ENCODE measurements around the gene LAMA4. TPM values are rescaled to one million over a fixed set of nuclear protein-coding genes. Genes with fewer than 3 reads are reported as not detected.

LAMA4 gene
- total and polyA plus RNA-seq, 9 donors = 29.0 to 92.8 (median 42.5) TPM

- no peaks in the 10 kb centered on the region for H3K27me3 ChIP-seq
- H3K4me3 ChIP-seq = no peak overlapping the region
- no peaks in the 10 kb centered on the region for H3K36me3 ChIP-seq
- TF ChIP-seq CTCF (IDR thresholded peaks at IDR 0.05) (no peak), POLR2A (IDR thresholded peaks at IDR 0.05) (no peak), EP300 (IDR thresholded peaks at IDR 0.05) (no peak)
- DNase-seq = no peak
- H3K9me3 ChIP-seq = no peaks in the 10 kb centered on the region
- H3K4me1 ChIP-seq (ENCODE audit: insufficient read depth) = no peaks in the 10 kb centered on the region
- intact Hi-C loops (cut with DNase I) = no loop called here
- WGBS, 3 donors = 78 to 84% (median 83%) methylated on average over 3 of the region's 3 CpGs
- H3K27ac ChIP-seq = no peak overlapping the region
Observed at GRCh38 chr6:112066606-112067005, 187.8 kb downstream of the LAMA4 start.

GRCh38 chr6:112065426-112065986 is 188.9 kb downstream of the LAMA4 start:
- no peak overlapping the region for H3K27ac ChIP-seq
- H3K9me3 ChIP-seq = no peaks in the 10 kb centered on the region
- DNase-seq = no peak
- no peaks in the 10 kb centered on the region for H3K27me3 ChIP-seq
- intact Hi-C loops (cut with DNase I) = no loop called here
- H3K4me1 ChIP-seq (ENCODE audit: insufficient read depth) = no peaks in the 10 kb centered on the region
- WGBS, 3 donors = 39 to 64% (median 44%) methylated on average over 6 of the region's 6 CpGs
- no peaks in the 10 kb centered on the region for H3K36me3 ChIP-seq
- TF ChIP-seq CTCF (IDR thresholded peaks at IDR 0.05) (no peak), POLR2A (IDR thresholded peaks at IDR 0.05) (no peak), EP300 (IDR thresholded peaks at IDR 0.05) (no peak)
- no peak overlapping the region for H3K4me3 ChIP-seq

- DNase-seq = no peak
- TF ChIP-seq CTCF (IDR thresholded peaks at IDR 0.05) (no peak), POLR2A (IDR thresholded peaks at IDR 0.05) (no peak), EP300 (IDR thresholded peaks at IDR 0.05) (no peak)
Observed at GRCh38 chr6:112062966-112063365, 191.4 kb downstream of the LAMA4 start.

GRCh38 chr6:112061605-112062004 is 192.8 kb downstream of the LAMA4 start:
- no peaks in the 10 kb centered on the region for H3K4me1 ChIP-seq (ENCODE audit: insufficient read depth)
- H3K4me3 ChIP-seq = no peak overlapping the region
- DNase-seq = no peak
- TF ChIP-seq CTCF (IDR thresholded peaks at IDR 0.05) = no peak
- TF ChIP-seq POLR2A (IDR thresholded peaks at IDR 0.05) = no peak
- TF ChIP-seq EP300 (IDR thresholded peaks at IDR 0.05) = no peak
- H3K9me3 ChIP-seq = no peaks in the 10 kb centered on the region
- no peaks in the 10 kb centered on the region for H3K27me3 ChIP-seq
- no peaks in the 10 kb centered on the region for H3K36me3 ChIP-seq
- H3K27ac ChIP-seq = no peak overlapping the region
- 93 to 97% (median 94%) methylated on average over 4 of the region's 4 CpGs for WGBS, 3 donors
- intact Hi-C loops (cut with DNase I) = no loop called here

More at GRCh38 chr6:112062966-112063365, 191.4 kb downstream of the LAMA4 start:
- no peaks in the 10 kb centered on the region for H3K36me3 ChIP-seq
- no peaks in the 10 kb centered on the region for H3K27me3 ChIP-seq
- no peaks in the 10 kb centered on the region for H3K4me1 ChIP-seq (ENCODE audit: insufficient read depth)
- no peaks in the 10 kb centered on the region for H3K9me3 ChIP-seq
- no peak overlapping the region for H3K4me3 ChIP-seq
- intact Hi-C loops (cut with DNase I) = no loop called here
- 65 to 84% (median 66%) methylated on average over 3 of the region's 3 CpGs for WGBS, 3 donors
- no peak overlapping the region for H3K27ac ChIP-seq

Small RNA genes within 50 kb of the gene (small RNA-seq; reads per million reads assigned to genes)
- not detected for gene RNU6-1226P

Other genes starting within 250 kb of the LAMA4 start
- 1 to 10 TPM in 2 of 7 donors, under 1 TPM in 1, not detected in 4; 0.25 to 2.2 (median 1.3) TPM for gene CCN6, start 200.5 kb downstream of the LAMA4 start, total RNA-seq
- not detected for gene CCN6, start 200.5 kb downstream of the LAMA4 start, polyA plus RNA-seq
- 10 to 100 TPM; 22.9 to 53.0 (median 26.0) TPM for gene TUBE1, start 167.1 kb downstream of the LAMA4 start, total RNA-seq
- 10 to 100 TPM; 16.0 to 25.0 TPM for gene TUBE1, start 167.1 kb downstream of the LAMA4 start, polyA plus RNA-seq
- 10 to 100 TPM; 23.4 to 37.3 (median 30.4) TPM for gene FAM229B, start 167.0 kb downstream of the LAMA4 start, total RNA-seq
- gene FAM229B, start 167.0 kb downstream of the LAMA4 start, polyA plus RNA-seq = 10 to 100 TPM; 26.3 to 58.2 TPM
- not detected for gene RFPL4B, start 92.8 kb upstream of the LAMA4 start, total RNA-seq
- gene RFPL4B, start 92.8 kb upstream of the LAMA4 start, polyA plus RNA-seq = not detected

Measured in ovary (tissue), 9 donors.